Measurements from ENCODE around the gene PKD1. TPM values are rescaled to one million over a fixed set of nuclear protein-coding genes. Genes with fewer than 3 reads are reported as not detected.
A peak's percentile ranks its signal among the peaks of the same experiment; 100 is the strongest.

PKD1 gene
- total RNA-seq, 4 donors from 2014 or later = 181 to 492 (median 352) TPM

DNA sequence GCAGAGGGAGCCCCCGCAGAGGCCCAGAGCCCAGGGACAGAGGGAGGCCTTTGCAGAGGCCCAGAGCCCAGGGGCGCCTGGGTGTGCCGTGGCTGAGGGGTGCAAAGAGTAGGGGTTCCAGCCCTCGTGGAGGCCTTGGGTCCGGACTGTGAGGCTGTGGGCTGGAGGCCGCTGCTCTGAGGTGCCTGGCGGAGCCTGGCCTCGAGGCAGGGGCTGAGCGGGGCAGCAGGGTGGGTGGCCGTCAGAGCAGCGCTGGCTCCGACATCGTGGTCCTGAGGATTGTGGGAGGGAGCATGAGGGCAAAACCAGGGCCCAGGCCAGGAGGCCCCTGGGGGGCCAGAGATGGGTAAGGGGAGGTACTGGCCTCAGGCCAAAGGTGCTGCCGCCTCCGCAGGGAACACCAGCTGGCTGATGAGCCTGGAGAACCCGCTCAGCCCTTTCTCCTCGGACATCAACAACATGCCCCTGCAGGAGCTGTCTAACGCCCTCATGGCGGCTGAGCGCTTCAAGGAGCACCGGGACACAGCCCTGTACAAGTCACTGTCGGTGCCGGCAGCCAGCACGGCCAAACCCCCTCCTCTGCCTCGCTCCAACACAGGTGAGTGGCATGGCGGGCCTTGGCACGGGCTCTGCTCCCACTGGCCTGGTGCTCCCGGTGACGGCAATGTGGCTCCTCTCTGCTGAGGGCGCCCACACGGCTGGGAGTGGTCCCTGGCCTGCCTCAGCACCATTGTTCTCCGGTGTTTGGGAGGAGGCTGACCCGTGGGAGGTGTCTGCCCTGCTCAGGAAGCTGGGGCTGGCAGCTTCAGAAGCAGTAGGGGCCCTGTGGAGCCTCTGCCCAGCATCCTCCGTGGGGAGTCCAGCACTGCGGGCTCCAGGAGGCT is 54.3 kb downstream of the PKD1 start:
- no peak overlapping the region for H3K4me3 ChIP-seq
- peak overlapping the region in 2 of 4 donors; percentile 54 to 58 for H3K27ac ChIP-seq
- no peaks in the 10 kb centered on the region for H3K27me3 ChIP-seq
- peaks cover 0 to 30% (median 11%) of the 10 kb centered on the region in 3 donors for H3K4me1 ChIP-seq
- H3K9me3 ChIP-seq = no peaks in the 10 kb centered on the region
- TF ChIP-seq EP300 (IDR thresholded peaks at IDR 0.05) (no peak), POLR2AphosphoS5 (IDR thresholded peaks at IDR 0.05) (no peak)
- H3K36me3 ChIP-seq = peaks cover 0 to 100% of the 10 kb centered on the region in 2 donors
- no CpG with 5 or more reads among the region's 35 CpGs for WGBS, 2 donors (ENCODE audit: low coverage in 1 of 2)
- peak; percentile 1 for ATAC-seq

DNA sequence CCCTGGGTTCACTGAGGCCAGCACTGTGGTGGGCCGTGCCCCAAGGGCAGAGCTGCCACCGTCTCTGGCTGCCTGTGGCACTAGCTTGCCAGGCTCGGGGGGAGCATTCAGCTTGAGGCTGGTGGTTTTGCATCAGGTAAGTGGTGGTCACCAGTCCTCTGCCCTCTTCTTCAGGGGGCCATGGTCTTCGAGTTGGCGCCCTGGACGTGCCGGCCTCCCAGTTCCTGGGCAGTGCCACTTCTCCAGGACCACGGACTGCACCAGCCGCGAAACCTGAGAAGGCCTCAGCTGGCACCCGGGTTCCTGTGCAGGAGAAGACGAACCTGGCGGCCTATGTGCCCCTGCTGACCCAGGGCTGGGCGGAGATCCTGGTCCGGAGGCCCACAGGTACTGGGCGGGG is 55.7 kb downstream of the PKD1 start:
- Histone ChIP-seq H3K27me3 (no peaks in the 10 kb centered on the region), H3K36me3 (peaks cover 0 to 100% of the 10 kb centered on the region in 2 donors), H3K27ac (no peak overlapping the region), H3K9me3 (no peaks in the 10 kb centered on the region), H3K4me1 (peaks cover 0 to 30% (median 11%) of the 10 kb centered on the region in 3 donors), H3K4me3 (no peak overlapping the region)
- ATAC-seq = no peak
- TF ChIP-seq, protein P1, sequence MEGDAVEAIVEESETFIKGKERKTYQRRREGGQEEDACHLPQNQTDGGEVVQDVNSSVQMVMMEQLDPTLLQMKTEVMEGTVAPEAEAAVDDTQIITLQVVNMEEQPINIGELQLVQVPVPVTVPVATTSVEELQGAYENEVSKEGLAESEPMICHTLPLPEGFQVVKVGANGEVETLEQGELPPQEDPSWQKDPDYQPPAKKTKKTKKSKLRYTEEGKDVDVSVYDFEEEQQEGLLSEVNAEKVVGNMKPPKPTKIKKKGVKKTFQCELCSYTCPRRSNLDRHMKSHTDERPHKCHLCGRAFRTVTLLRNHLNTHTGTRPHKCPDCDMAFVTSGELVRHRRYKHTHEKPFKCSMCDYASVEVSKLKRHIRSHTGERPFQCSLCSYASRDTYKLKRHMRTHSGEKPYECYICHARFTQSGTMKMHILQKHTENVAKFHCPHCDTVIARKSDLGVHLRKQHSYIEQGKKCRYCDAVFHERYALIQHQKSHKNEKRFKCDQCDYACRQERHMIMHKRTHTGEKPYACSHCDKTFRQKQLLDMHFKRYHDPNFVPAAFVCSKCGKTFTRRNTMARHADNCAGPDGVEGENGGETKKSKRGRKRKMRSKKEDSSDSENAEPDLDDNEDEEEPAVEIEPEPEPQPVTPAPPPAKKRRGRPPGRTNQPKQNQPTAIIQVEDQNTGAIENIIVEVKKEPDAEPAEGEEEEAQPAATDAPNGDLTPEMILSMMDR (IDR thresholded peaks at IDR 0.05) = no peak
- TF ChIP-seq POLR2AphosphoS5 (IDR thresholded peaks at IDR 0.05) = no peak
- no peak for TF ChIP-seq POLR2A (IDR thresholded peaks at IDR 0.05)
- TF ChIP-seq EP300 (IDR thresholded peaks at IDR 0.05) = no peak
- no CpG with 5 or more reads among the region's 16 CpGs for WGBS, 2 donors (ENCODE audit: low coverage in 1 of 2)

DNA sequence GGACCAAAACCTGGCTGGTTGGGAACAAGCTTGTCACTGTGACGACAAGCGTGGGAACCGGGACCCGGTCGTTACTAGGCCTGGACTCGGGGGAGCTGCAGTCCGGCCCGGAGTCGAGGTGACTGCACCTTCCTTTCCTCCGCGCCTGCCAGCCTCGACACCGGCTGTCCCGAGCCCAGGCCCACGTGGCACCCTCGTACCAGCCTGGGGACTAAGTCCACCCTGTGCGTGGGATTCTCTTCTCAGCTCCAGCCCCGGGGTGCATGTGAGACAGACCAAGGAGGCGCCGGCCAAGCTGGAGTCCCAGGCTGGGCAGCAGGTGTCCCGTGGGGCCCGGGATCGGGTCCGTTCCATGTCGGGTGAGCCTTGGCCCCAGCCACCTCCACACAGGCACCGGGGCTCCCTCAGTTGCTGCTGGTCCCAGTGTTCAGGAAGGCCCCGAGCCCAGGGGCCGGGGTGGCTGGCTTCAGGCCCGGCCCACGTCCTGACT is 56.3 kb downstream of the PKD1 start:
- Histone ChIP-seq H3K9me3 (no peaks in the 10 kb centered on the region), H3K27ac (no peak overlapping the region), H3K4me3 (no peak overlapping the region), H3K27me3 (no peaks in the 10 kb centered on the region), H3K36me3 (peaks cover 0 to 100% of the 10 kb centered on the region in 2 donors), H3K4me1 (peaks cover 0 to 30% (median 11%) of the 10 kb centered on the region in 3 donors)
- TF ChIP-seq, protein P1 (IDR thresholded peaks at IDR 0.05) = no peak
- no peak for TF ChIP-seq EP300 (IDR thresholded peaks at IDR 0.05)
- TF ChIP-seq POLR2AphosphoS5 (IDR thresholded peaks at IDR 0.05) = no peak
- WGBS, 2 donors (ENCODE audit: low coverage in 1 of 2) = 100% methylated on average over 1 of the region's 30 CpGs; no CpG with 5 or more reads in 1 of the 2 donors
- no peak for ATAC-seq

DNA sequence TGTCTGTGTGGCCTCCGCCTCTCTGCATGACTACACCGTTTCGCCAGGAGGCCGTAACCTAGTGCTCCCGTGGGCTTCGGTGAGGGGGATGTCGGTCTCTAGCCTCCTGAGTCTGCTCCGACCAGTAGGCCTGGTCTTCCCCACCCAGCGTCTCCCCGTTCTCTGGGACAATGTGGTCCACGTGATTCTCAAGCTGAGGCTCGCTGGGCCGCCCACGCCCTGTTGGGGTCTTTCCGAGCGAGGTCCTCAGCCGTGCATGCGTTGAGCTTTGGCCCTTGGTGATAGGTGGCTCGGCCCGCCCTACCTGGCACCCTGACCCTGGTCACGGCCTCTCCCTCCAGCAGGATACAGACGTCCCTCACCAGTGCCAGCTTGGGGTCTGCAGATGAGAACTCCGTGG is 57.0 kb downstream of the PKD1 start:
- no peak for ATAC-seq
- TF ChIP-seq, protein P1 (IDR thresholded peaks at IDR 0.05) = no peak
- TF ChIP-seq POLR2AphosphoS5 (IDR thresholded peaks at IDR 0.05) = no peak
- TF ChIP-seq POLR2A (IDR thresholded peaks at IDR 0.05) = no peak
- no peak for TF ChIP-seq EP300 (IDR thresholded peaks at IDR 0.05)
- H3K36me3 ChIP-seq = peaks cover 0 to 100% of the 10 kb centered on the region in 2 donors

DNA sequence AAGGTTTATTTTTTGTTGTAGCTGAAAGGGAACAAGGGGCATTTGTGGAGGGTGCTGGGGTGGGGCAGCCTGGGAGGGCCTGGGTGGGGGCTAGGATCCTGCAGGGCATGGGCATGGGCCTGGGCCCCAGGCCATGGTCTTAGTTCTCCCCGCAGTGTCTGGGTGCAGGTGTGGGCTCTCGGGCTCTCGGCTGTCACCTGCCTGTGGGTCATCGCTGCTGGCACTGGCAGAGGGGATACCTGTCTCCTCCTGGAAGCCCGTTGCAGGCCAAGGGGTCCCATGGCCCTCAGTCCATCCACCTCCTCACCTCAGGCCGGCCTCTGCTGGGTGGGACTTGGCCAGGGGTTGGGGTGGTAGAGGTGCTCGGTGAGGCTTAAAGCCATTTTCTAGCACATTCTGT is 57.6 kb downstream of the PKD1 start:
- H3K4me3 ChIP-seq = no peak overlapping the region
- H3K9me3 ChIP-seq = no peaks in the 10 kb centered on the region
- no peak overlapping the region for H3K27ac ChIP-seq
- WGBS, 2 donors (ENCODE audit: low coverage in 1 of 2) = no CpG with 5 or more reads among the region's 7 CpGs
- H3K36me3 ChIP-seq = peaks cover 0 to 100% of the 10 kb centered on the region in 2 donors
- no peak for ATAC-seq
- TF ChIP-seq, protein P1 (IDR thresholded peaks at IDR 0.05) = no peak
- no peak for TF ChIP-seq POLR2AphosphoS5 (IDR thresholded peaks at IDR 0.05)
- no peak for TF ChIP-seq POLR2A (IDR thresholded peaks at IDR 0.05)
- TF ChIP-seq EP300 (IDR thresholded peaks at IDR 0.05) = no peak
- peaks cover 0 to 21% (median 5%) of the 10 kb centered on the region in 3 donors for H3K4me1 ChIP-seq
- no peaks in the 10 kb centered on the region for H3K27me3 ChIP-seq

More for the DNA sequence above, 57.0 kb downstream of the PKD1 start:
- WGBS, 2 donors (ENCODE audit: low coverage in 1 of 2) = 100% methylated on average over 2 of the region's 23 CpGs; no CpG with 5 or more reads in 1 of the 2 donors
- Histone ChIP-seq H3K9me3 (no peaks in the 10 kb centered on the region), H3K27me3 (no peaks in the 10 kb centered on the region), H3K4me3 (no peak overlapping the region), H3K4me1 (peaks cover 0 to 27% (median 11%) of the 10 kb centered on the region in 3 donors), H3K27ac (no peak overlapping the region)
